Activated T-helper 9 cell treated with anti-CD3 and anti-CD28 coated beads, Interleukin-2, amount 50 U/mL, for 16 hours (primary cell): ENCODE measurements around the gene PIK3R2.
"Not testable (repeated sequence)": the region's sequence is repeated elsewhere in the genome, so short reads cannot be mapped to it uniquely, and the experiment has no call there.

ENCODE experiments used
- DNase-seq: peaks from one replicate; pipeline ENCODE4 v3.0.0-alpha.2; 2020; ENCODE audit warnings: low read depth

PIK3R2 gene

DNA sequence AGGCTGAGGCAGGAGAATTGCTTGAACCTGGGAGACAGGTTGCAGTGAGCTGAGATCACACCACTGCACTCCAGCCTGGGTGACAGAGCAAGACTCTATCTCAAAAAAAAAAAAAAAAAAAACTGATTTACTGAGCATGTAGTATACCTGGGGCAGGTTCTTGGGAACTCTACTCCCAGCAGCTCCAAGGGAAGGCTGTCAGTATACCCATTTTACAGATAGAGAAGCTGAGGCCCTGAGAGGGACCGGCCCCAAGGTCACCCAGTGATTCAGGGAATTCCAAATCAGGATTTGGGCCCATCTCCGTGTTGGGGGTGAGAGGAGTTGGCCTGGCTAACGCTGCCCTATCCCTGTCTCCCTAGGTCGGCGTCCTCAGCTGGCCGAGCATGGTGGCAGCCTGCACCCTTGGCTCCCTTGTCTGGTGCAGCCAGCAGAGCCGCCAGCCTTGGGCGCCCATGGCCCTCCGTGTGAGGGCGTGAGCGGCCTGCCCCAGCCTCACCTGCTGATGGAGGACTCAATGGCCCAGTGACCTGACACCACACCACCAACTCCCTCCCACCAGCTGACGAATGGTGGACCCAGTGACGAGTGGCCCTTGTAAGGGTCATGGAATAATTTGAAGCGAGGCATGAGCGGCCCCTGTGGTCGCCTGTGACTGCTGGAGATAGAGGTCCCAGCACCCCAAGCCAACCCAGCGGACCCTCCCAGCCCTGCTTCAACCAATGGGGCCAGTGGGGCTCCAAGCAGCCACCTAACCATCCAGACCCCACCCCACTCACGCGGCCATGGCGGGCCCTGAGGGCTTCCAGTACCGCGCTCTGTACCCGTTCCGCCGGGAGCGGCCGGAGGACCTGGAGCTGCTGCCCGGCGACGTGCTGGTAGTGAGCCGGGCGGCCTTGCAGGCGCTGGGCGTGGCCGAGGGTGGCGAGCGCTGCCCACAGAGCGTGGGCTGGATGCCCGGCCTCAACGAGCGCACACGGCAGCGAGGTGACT lies 2.4 kb downstream of the PIK3R2 start:
- DNase-seq: no peak

DNA sequence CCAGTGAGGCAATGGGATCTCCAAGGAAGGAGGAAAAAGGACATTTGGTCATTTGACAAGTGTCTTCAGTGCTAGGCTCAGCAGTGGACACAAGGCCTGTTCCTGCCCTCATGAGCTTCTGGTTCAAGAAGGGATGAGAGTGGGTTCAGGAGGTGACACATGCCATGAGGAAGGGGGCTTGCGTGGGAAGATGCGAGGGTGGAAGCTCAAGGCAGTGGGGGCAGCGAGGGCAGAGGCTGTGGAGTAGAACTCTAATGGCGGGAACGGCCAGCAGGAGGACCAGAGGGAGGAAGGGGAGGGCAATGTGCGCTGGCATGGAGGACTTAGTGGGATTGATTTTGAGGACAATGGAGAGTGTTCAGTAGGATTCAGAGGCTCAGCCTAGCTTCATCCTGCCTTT lies 3.3 kb downstream of the PIK3R2 start:
- DNase-seq: no peak

DNA sequence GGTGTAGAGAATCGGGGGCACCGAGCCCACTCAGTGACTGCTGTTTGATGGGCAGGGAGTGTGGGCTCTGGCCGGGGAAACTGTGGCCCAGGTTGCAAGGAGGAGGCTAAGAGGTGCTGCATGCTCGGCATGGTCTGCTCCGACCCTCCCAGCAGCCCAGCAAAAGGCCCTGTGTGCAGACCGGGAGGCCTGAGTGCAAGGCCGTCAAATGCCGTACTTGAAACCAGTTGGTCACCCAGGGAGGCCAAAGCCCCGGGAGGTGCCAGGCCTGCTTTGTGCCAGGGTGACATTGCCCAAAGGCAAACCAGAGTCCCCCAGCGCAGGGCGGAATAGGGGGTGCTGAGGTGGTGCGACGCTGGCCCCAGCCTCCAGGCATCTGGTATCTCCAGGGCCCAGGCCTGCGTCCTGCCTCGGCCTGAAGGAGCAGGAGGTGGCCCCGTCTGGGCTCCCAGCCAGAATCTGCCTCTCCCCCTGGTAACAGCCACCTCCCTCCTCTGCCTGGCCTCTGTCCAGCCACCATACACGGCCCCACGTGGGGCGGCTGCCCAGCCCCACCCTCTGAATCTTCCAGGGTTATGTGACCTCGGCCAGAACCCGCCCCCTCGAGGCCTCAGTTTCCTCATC lies 4.0 kb downstream of the PIK3R2 start:
- no peak for DNase-seq

GRCh38 chr19:18157465-18158063 lies 4.6 kb downstream of the PIK3R2 start:
- DNase-seq: no peak

GRCh38 chr19:18158467-18158866 lies 5.5 kb downstream of the PIK3R2 start:
- DNase-seq: no peak

DNA sequence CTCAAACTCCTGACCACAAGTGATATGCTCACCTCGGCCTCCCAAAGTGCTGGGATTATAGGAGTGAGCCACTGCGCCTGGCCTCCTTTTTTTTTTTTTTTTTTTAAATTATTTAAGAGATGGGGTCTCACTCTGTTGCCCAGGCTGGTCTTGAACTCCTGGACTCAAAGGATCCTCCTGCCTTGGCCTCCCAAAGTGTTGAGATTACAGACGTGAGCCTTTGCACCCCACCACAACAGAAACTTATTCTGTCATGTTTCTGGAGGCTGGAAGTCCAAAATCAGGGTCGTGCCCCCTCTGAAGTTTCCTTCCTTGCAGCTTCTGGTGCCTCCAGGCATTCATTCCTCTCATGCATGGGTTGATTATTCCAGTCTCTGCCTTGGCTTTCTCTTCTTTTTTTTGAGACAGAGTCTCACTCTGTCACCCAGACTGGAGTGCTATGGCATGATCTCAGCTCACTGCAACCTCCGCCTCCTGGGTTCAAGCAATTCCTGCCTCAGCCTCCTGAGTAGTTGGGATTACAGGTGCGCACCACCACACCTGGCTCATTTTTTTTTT lies 6.2 kb downstream of the PIK3R2 start:
- not testable (repeated sequence) for DNase-seq

GRCh38 chr19:18159810-18160209 lies 6.8 kb downstream of the PIK3R2 start:
- no peak for DNase-seq

DNA sequence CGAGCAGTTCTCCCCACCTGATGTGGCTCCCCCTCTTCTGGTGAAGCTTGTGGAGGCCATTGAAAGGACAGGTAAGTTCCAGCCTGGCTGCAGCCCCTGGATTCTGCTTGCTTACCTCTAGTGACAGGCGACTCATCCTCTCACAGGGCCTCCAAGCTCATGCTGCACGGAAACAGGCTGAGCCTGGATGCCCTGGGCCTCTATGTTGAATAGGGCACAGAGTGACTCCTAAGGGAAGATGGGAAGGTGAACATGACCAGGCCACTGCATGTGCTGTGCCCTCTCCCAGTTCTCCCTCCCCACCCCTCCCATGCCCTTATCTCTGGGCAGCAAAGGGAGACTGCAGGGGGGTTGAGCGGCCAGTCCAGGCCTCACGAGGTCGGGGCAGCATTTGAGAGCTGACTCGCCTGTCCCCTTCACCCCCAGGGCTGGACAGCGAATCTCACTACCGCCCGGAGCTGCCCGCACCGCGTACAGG lies 7.6 kb downstream of the PIK3R2 start:
- DNase-seq: no peak

DNA sequence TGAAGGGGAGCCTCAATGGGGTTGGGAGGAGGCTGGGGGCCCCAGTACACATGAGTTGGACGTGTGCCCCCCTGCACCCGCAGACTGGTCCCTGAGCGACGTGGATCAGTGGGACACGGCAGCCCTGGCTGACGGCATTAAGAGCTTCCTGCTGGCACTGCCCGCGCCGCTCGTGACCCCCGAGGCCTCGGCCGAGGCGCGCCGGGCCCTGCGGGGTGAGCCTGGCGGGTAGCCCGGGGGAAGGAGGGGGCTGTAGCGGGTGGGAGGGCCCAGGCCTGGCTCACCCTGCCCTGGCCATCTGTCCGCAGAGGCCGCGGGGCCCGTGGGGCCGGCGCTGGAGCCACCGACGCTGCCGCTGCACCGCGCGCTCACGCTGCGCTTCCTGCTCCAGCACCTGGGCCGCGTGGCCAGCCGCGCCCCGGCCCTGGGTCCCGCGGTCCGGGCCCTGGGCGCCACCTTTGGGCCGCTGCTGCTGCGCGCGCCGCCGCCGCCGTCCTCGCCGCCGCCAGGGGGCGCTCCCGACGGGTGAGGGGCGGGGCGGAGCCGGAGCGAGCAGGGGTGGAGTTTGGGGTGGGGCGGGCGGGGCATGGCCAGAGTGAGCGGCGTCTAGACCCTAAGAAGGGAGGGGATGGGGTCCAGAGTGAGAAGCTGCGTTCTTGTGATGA lies 8.1 kb downstream of the PIK3R2 start:
- peak; percentile 74 for DNase-seq

- no peak for DNase-seq
Measured at GRCh38 chr19:18161636-18162002, 8.7 kb downstream of the PIK3R2 start.

- DNase-seq: no peak
Measured at GRCh38 chr19:18164072-18164471, 11.1 kb downstream of the PIK3R2 start.

DNA sequence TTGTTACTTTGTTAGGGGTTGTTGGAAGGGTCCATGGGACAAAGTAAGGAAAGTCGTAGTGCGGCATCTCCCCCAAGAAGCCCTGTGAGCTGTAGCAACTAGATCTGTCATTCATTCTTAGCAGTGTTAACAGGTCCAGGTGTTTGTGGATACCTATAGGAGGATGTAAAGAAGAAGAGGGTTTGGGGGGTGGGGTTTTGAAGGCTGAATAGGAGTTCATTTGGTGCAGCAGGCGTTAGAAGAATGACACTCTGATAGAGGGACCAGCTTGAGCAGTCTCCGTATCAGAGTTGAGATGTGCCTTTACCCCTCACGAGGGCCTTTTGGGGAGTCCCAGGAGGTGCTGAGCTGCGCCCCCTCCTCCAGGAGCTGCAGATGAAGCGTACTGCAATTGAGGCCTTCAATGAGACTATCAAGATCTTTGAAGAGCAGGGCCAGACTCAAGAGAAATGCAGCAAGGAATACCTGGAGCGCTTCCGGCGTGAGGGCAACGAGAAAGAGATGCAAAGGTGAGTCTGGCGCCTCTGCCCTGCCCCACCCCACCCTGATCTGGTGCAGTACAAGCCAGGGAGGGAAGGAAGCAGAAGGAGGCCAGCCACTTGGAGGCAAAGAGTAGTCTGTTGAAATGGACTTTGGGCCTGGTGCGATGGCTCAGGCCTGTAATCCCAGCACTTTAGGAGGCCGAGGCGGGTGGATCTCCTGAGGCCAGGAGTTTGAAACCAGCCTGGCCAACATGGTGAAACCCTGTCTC lies 13.0 kb downstream of the PIK3R2 start:
- no peak for DNase-seq

- DNase-seq: no peak
Measured at GRCh38 chr19:18167011-18167410, 14.0 kb downstream of the PIK3R2 start.

DNA sequence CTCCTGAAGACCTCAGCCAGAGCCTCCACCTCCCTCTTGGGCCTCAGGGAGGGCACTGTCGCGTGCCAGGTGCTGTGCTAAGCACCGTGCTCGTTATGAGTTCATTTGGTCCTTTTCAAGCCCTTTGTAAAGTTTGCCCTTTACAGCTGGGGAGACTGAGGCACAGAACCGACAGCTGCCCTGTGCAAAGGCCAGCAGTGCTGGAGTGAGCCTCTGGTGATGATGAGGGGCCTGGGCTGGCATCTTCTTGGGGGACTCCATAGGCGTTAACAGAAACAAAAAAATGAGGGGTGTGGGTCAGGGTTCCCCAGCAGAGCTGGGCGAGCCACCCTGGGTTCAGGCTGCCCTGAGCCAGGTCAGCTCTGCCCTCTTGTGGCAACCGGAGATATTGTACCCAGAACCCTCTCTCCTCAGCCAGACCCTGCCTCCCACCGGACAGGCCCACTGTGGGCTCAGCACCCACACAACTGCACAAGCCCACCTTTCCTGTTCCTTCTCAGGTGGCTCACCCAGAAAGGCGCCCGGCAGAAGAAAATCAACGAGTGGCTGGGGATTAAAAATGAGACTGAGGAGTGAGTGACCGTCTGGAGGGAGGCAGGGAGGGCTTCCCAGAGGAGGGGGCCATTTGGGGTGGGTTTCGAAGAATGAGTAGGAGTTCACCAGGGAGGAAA lies 15.1 kb downstream of the PIK3R2 start:
- peak; percentile 24 for DNase-seq

GRCh38 chr19:18168673-18169381 lies 15.9 kb downstream of the PIK3R2 start:
- DNase-seq: no peak

- DNase-seq: no peak
Measured at GRCh38 chr19:18170714-18171255, 17.8 kb downstream of the PIK3R2 start.

GRCh38 chr19:18171605-18172327 lies 18.8 kb downstream of the PIK3R2 start:
- no peak for DNase-seq

DNA sequence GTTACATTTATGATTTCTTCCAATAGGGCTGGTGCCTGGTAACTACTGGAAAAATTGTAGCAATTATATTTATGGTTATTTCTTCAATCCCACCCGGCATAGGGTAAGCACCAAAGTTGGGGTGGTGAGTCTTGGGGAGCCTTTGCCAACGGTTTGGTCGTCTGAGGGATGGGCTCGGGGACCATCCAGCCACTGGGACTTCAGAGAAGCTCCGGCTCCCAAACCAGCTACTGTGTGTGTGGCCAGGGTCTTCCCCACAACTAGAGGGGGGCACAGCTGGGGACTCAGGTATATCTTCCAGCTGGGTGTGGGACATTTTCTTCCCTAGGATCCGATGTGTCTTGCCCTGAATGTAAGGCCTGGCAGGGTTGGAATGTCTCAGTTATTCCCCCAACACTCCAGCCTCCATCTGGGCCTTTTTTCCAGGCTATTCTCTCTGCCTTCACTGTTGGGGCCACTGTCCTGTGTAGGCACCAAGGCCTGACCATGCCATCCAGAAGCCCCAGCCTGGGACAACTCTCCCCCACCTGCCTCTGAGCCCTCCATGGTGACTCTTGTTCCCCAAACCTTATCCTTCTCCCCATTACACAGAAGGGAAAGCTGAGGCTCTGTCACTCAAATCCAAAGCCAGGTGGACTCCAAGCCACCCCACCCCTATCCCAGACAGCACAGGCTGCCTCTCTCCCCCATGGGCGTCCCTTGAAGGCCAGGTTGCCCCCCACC lies 19.5 kb downstream of the PIK3R2 start:
- DNase-seq: no peak
